ENCODE data around the gene LGALS3.

DNA sequence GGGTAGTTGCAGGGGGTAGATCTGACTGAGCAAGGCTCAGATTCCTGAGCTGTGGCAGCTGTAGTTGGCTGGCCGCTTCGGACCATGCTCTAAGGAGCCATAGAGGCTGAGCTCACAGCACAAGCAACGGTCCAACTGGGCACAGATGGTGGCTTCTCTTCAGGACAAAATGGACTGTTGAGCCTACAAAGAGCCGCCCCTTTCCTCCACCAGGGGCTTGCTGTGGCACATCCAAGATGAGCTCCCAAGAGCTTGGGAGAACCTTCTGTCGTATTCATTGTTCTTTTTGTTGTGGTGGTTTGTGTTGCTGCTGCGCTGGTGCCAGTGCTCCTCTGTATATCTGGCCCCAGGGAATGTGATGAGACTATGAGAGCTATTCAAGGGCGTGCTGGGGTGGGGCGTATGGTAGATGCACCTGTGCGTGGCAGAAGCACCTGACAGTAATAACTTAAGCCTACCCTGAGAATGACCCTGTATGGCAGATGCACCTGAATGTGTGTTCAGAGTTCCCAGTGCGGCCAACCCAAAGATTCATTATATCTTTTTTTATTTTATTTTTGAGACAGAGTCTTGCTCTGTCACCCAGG lies 17.8 kb upstream of the LGALS3 start:
- TF ChIP-seq, protein P1, sequence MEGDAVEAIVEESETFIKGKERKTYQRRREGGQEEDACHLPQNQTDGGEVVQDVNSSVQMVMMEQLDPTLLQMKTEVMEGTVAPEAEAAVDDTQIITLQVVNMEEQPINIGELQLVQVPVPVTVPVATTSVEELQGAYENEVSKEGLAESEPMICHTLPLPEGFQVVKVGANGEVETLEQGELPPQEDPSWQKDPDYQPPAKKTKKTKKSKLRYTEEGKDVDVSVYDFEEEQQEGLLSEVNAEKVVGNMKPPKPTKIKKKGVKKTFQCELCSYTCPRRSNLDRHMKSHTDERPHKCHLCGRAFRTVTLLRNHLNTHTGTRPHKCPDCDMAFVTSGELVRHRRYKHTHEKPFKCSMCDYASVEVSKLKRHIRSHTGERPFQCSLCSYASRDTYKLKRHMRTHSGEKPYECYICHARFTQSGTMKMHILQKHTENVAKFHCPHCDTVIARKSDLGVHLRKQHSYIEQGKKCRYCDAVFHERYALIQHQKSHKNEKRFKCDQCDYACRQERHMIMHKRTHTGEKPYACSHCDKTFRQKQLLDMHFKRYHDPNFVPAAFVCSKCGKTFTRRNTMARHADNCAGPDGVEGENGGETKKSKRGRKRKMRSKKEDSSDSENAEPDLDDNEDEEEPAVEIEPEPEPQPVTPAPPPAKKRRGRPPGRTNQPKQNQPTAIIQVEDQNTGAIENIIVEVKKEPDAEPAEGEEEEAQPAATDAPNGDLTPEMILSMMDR (IDR thresholded peaks at IDR 0.05): no peak
- TF ChIP-seq POLR2A (IDR thresholded peaks at IDR 0.05) (no peak), EP300 (IDR thresholded peaks at IDR 0.05) (no peak), POLR2AphosphoS5 (IDR thresholded peaks at IDR 0.05) (no peak)
